ENCODE measurements around the gene BPIFA3.

BPIFA3 gene

GRCh38 chr20:33242319-33243100, 25.4 kb downstream of the BPIFA3 start:
- ChIA-PET CTCF (no interaction called here), POLR2A (no interaction called here)
- Histone ChIP-seq H3K27ac (ENCODE audit: insufficient read depth in 1 of 2, low read depth in 1 of 2, low read length in 2 of 2, poor library complexity in 1 of 2, severe bottlenecking in 2 of 2) (no peak overlapping the region), H3K36me3 (ENCODE audit: control insufficient read depth in 4 of 4, insufficient read depth in 4 of 4, low read length in 3 of 4) (no peaks in the 10 kb centered on the region), H3K4me3 (ENCODE audit: control insufficient read depth in 1 of 7, extremely low read depth in 1 of 7, insufficient read depth in 4 of 7, low read depth in 2 of 7, low read length in 6 of 7) (no peak overlapping the region), H3K4me1 (ENCODE audit: control extremely low read depth in 1 of 4, control insufficient read depth in 4 of 4, insufficient read depth in 4 of 4, low read length in 3 of 4) (no peaks in the 10 kb centered on the region), H3K9me3 (ENCODE audit: control extremely low read depth in 1 of 5, control insufficient read depth in 4 of 5, insufficient read depth in 2 of 5, low read depth in 1 of 5, low read length in 4 of 5) (no peaks in the 10 kb centered on the region), H3K27me3 (replicated peaks in 2 of 5; ENCODE audit: control insufficient read depth in 4 of 5, insufficient read depth in 5 of 5, low read length in 4 of 5) (peaks cover 0 to 5% (median 2%) of the 10 kb centered on the region in 5 experiments)
- WGBS (ENCODE audit: insufficient coverage), result 86% methylated on average over 5 of the region's 7 CpGs
- DNase-seq, result no peak

GRCh38 chr20:33246077-33246476, 28.9 kb downstream of the BPIFA3 start:
- Histone ChIP-seq H3K4me1 (ENCODE audit: control extremely low read depth in 1 of 4, control insufficient read depth in 4 of 4, insufficient read depth in 4 of 4, low read length in 3 of 4) (no peaks in the 10 kb centered on the region), H3K9me3 (ENCODE audit: control extremely low read depth in 1 of 5, control insufficient read depth in 4 of 5, insufficient read depth in 2 of 5, low read depth in 1 of 5, low read length in 4 of 5) (no peaks in the 10 kb centered on the region), H3K27me3 (replicated peaks in 2 of 5; ENCODE audit: control insufficient read depth in 4 of 5, insufficient read depth in 5 of 5, low read length in 4 of 5) (peaks cover 0 to 5% (median 0%) of the 10 kb centered on the region in 5 experiments), H3K36me3 (ENCODE audit: control insufficient read depth in 4 of 4, insufficient read depth in 4 of 4, low read length in 3 of 4) (no peaks in the 10 kb centered on the region), H3K4me3 (ENCODE audit: control insufficient read depth in 1 of 7, extremely low read depth in 1 of 7, insufficient read depth in 4 of 7, low read depth in 2 of 7, low read length in 6 of 7) (no peak overlapping the region), H3K27ac (ENCODE audit: insufficient read depth in 1 of 2, low read depth in 1 of 2, low read length in 2 of 2, poor library complexity in 1 of 2, severe bottlenecking in 2 of 2) (no peak overlapping the region)
- CTCF ChIA-PET, result interaction anchor here (1.3 kb wide), 1 partner anchor 16 kb away, joined by 3 read pairs; no protein-coding TSS in a partner anchor
- DNase-seq, result no peak
- 81% methylated on average over 3 of the region's 3 CpGs for WGBS (ENCODE audit: insufficient coverage)
- POLR2A ChIA-PET, result no interaction called here

DNA sequence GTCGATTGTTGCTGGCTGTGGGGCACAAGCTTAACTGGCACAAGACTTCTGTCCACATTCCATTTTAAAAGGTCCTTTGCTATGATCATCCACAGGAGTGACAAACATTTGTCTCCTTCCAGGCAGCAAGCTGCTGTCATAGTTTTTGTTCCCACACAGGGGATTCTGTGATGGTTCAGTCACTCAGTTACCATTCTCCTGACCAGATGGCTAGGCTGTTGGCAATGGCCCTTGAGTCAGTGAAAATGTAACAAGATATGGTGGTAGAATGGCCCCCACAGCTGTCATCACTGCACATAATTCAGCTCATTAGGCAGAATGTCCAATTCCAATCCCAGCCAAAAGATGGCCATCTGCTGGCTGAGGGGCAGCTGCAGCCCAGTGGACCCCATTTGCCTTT, 32.3 kb downstream of the BPIFA3 start:
- Histone ChIP-seq H3K36me3 (ENCODE audit: control insufficient read depth in 4 of 4, insufficient read depth in 4 of 4, low read length in 3 of 4) (no peaks in the 10 kb centered on the region), H3K27ac (ENCODE audit: insufficient read depth in 1 of 2, low read depth in 1 of 2, low read length in 2 of 2, poor library complexity in 1 of 2, severe bottlenecking in 2 of 2) (no peak overlapping the region), H3K9me3 (ENCODE audit: control extremely low read depth in 1 of 5, control insufficient read depth in 4 of 5, insufficient read depth in 2 of 5, low read depth in 1 of 5, low read length in 4 of 5) (peaks cover 0 to 3% (median 0%) of the 10 kb centered on the region in 5 experiments), H3K4me1 (ENCODE audit: control extremely low read depth in 1 of 4, control insufficient read depth in 4 of 4, insufficient read depth in 4 of 4, low read length in 3 of 4) (no peaks in the 10 kb centered on the region), H3K27me3 (replicated peaks in 2 of 5; ENCODE audit: control insufficient read depth in 4 of 5, insufficient read depth in 5 of 5, low read length in 4 of 5) (peaks cover 0 to 5% (median 0%) of the 10 kb centered on the region in 5 experiments), H3K4me3 (ENCODE audit: control insufficient read depth in 1 of 7, extremely low read depth in 1 of 7, insufficient read depth in 4 of 7, low read depth in 2 of 7, low read length in 6 of 7) (no peak overlapping the region)
- WGBS (ENCODE audit: insufficient coverage), result 89% methylated on average over 1 of the region's 1 CpG
- ChIA-PET CTCF (no interaction called here), POLR2A (no interaction called here)
- no peak for DNase-seq

DNA sequence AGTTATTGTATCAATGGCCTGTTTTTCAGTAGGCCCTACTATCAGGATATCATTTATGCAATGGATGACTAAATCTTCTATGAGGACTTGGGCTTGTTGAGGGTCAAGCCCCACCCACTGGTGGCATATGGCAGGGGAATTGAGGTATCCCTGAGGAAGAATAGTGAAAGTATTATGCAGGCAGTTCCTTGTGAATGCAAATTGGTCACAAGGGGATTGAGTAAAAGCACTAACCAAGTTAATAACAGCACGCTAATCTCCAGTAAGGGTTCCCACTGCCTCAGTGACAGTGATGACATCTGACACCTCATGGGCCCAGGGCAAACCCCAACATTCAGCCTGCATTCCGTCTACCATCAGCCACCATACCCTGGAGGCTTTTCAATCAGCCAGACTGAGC, 33.5 kb downstream of the BPIFA3 start:
- ChIA-PET CTCF (no interaction called here), POLR2A (no interaction called here)
- no peak for DNase-seq
- H3K27me3 ChIP-seq (replicated peaks in 2 of 5; ENCODE audit: control insufficient read depth in 4 of 5, insufficient read depth in 5 of 5, low read length in 4 of 5), result peaks cover 0 to 5% (median 0%) of the 10 kb centered on the region in 5 experiments
- no peak overlapping the region for H3K4me3 ChIP-seq (ENCODE audit: control insufficient read depth in 1 of 7, extremely low read depth in 1 of 7, insufficient read depth in 4 of 7, low read depth in 2 of 7, low read length in 6 of 7)
- peaks cover 0 to 3% (median 0%) of the 10 kb centered on the region in 5 experiments for H3K9me3 ChIP-seq (ENCODE audit: control extremely low read depth in 1 of 5, control insufficient read depth in 4 of 5, insufficient read depth in 2 of 5, low read depth in 1 of 5, low read length in 4 of 5)
- H3K36me3 ChIP-seq (ENCODE audit: control insufficient read depth in 4 of 4, insufficient read depth in 4 of 4, low read length in 3 of 4), result no peaks in the 10 kb centered on the region
- H3K27ac ChIP-seq (ENCODE audit: insufficient read depth in 1 of 2, low read depth in 1 of 2, low read length in 2 of 2, poor library complexity in 1 of 2, severe bottlenecking in 2 of 2), result no peak overlapping the region
- WGBS (ENCODE audit: insufficient coverage), result 40% methylated on average over 1 of the region's 2 CpGs
- no peaks in the 10 kb centered on the region for H3K4me1 ChIP-seq (ENCODE audit: control extremely low read depth in 1 of 4, control insufficient read depth in 4 of 4, insufficient read depth in 4 of 4, low read length in 3 of 4)

GRCh38 chr20:33251496-33251895, 34.3 kb downstream of the BPIFA3 start:
- POLR2A ChIA-PET, result no interaction called here
- H3K9me3 ChIP-seq (ENCODE audit: control extremely low read depth in 1 of 5, control insufficient read depth in 4 of 5, insufficient read depth in 2 of 5, low read depth in 1 of 5, low read length in 4 of 5), result peaks cover 0 to 3% (median 2%) of the 10 kb centered on the region in 5 experiments
- H3K4me3 ChIP-seq (ENCODE audit: control insufficient read depth in 1 of 7, extremely low read depth in 1 of 7, insufficient read depth in 4 of 7, low read depth in 2 of 7, low read length in 6 of 7), result no peak overlapping the region
- WGBS (ENCODE audit: insufficient coverage), result 90% methylated on average over 3 of the region's 3 CpGs
- no peaks in the 10 kb centered on the region for H3K36me3 ChIP-seq (ENCODE audit: control insufficient read depth in 4 of 4, insufficient read depth in 4 of 4, low read length in 3 of 4)
- H3K27ac ChIP-seq (ENCODE audit: insufficient read depth in 1 of 2, low read depth in 1 of 2, low read length in 2 of 2, poor library complexity in 1 of 2, severe bottlenecking in 2 of 2), result no peak overlapping the region
- CTCF ChIA-PET, result no interaction called here
- H3K4me1 ChIP-seq (ENCODE audit: control extremely low read depth in 1 of 4, control insufficient read depth in 4 of 4, insufficient read depth in 4 of 4, low read length in 3 of 4), result no peaks in the 10 kb centered on the region
- no peak for DNase-seq
- no peaks in the 10 kb centered on the region for H3K27me3 ChIP-seq (replicated peaks in 2 of 5; ENCODE audit: control insufficient read depth in 4 of 5, insufficient read depth in 5 of 5, low read length in 4 of 5)

GRCh38 chr20:33252460-33252859, 35.3 kb downstream of the BPIFA3 start:
- CTCF ChIA-PET, result interaction anchor here (0.9 kb wide), 1 partner anchor 10 kb away, joined by 3 read pairs; no protein-coding TSS in a partner anchor
- WGBS (ENCODE audit: insufficient coverage), result 90% methylated on average over 1 of the region's 3 CpGs
- no peak for DNase-seq
- Histone ChIP-seq H3K4me3 (ENCODE audit: control insufficient read depth in 1 of 7, extremely low read depth in 1 of 7, insufficient read depth in 4 of 7, low read depth in 2 of 7, low read length in 6 of 7) (no peak overlapping the region), H3K4me1 (ENCODE audit: control extremely low read depth in 1 of 4, control insufficient read depth in 4 of 4, insufficient read depth in 4 of 4, low read length in 3 of 4) (no peaks in the 10 kb centered on the region), H3K27ac (ENCODE audit: insufficient read depth in 1 of 2, low read depth in 1 of 2, low read length in 2 of 2, poor library complexity in 1 of 2, severe bottlenecking in 2 of 2) (no peak overlapping the region), H3K27me3 (replicated peaks in 2 of 5; ENCODE audit: control insufficient read depth in 4 of 5, insufficient read depth in 5 of 5, low read length in 4 of 5) (no peaks in the 10 kb centered on the region), H3K9me3 (ENCODE audit: control extremely low read depth in 1 of 5, control insufficient read depth in 4 of 5, insufficient read depth in 2 of 5, low read depth in 1 of 5, low read length in 4 of 5) (peaks cover 0 to 3% (median 2%) of the 10 kb centered on the region in 5 experiments), H3K36me3 (ENCODE audit: control insufficient read depth in 4 of 4, insufficient read depth in 4 of 4, low read length in 3 of 4) (no peaks in the 10 kb centered on the region)
- POLR2A ChIA-PET, result no interaction called here

DNA sequence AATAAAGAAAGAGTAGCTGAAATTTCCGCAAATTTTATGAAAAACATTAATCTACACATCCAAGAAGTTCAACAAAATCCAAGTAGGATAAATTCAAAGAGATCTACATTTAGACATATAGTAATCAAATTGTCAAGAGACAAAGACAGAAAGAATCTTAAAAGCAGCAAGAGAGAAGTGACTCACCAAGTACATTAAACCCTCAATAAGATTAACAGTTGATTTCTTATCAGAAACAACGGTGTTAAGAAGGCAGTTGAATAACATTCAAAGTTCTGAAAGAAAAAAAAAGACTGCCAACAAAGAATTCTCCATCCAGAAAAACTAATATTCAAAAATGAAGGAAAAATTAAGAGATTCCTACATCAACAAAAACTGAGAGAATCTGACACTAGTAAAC, 37.9 kb downstream of the BPIFA3 start:
- Histone ChIP-seq H3K4me3 (ENCODE audit: control insufficient read depth in 1 of 7, extremely low read depth in 1 of 7, insufficient read depth in 4 of 7, low read depth in 2 of 7, low read length in 6 of 7) (no peak overlapping the region), H3K27me3 (replicated peaks in 2 of 5; ENCODE audit: control insufficient read depth in 4 of 5, insufficient read depth in 5 of 5, low read length in 4 of 5) (peaks cover 0 to 2% (median 0%) of the 10 kb centered on the region in 5 experiments), H3K4me1 (ENCODE audit: control extremely low read depth in 1 of 4, control insufficient read depth in 4 of 4, insufficient read depth in 4 of 4, low read length in 3 of 4) (no peaks in the 10 kb centered on the region), H3K27ac (ENCODE audit: insufficient read depth in 1 of 2, low read depth in 1 of 2, low read length in 2 of 2, poor library complexity in 1 of 2, severe bottlenecking in 2 of 2) (no peak overlapping the region), H3K9me3 (ENCODE audit: control extremely low read depth in 1 of 5, control insufficient read depth in 4 of 5, insufficient read depth in 2 of 5, low read depth in 1 of 5, low read length in 4 of 5) (peaks cover 0 to 3% (median 2%) of the 10 kb centered on the region in 5 experiments), H3K36me3 (ENCODE audit: control insufficient read depth in 4 of 4, insufficient read depth in 4 of 4, low read length in 3 of 4) (no peaks in the 10 kb centered on the region)
- ChIA-PET POLR2A (no interaction called here), CTCF (no interaction called here)
- DNase-seq, result no peak
- WGBS (ENCODE audit: insufficient coverage), result no CpG with 5 or more reads among the region's 2 CpGs
